GM19025 (cell line): ENCODE data around the gene PPM1J.
"Not testable (repeated sequence)": the region's sequence is repeated elsewhere in the genome, so short reads cannot be mapped to it uniquely, and the experiment has no call there.

Experiments
- ATAC-seq: cut with Tn5 transposase; IDR thresholded peaks from one replicate; pipeline ENCODE4 v1.9.1; 2021; ENCODE audit warnings: mild to moderate bottlenecking, low read depth, moderate library complexity; ENCODE audit not compliant: unreplicated experiment

PPM1J gene, protein sequence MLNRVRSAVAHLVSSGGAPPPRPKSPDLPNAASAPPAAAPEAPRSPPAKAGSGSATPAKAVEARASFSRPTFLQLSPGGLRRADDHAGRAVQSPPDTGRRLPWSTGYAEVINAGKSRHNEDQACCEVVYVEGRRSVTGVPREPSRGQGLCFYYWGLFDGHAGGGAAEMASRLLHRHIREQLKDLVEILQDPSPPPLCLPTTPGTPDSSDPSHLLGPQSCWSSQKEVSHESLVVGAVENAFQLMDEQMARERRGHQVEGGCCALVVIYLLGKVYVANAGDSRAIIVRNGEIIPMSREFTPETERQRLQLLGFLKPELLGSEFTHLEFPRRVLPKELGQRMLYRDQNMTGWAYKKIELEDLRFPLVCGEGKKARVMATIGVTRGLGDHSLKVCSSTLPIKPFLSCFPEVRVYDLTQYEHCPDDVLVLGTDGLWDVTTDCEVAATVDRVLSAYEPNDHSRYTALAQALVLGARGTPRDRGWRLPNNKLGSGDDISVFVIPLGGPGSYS

DNA sequence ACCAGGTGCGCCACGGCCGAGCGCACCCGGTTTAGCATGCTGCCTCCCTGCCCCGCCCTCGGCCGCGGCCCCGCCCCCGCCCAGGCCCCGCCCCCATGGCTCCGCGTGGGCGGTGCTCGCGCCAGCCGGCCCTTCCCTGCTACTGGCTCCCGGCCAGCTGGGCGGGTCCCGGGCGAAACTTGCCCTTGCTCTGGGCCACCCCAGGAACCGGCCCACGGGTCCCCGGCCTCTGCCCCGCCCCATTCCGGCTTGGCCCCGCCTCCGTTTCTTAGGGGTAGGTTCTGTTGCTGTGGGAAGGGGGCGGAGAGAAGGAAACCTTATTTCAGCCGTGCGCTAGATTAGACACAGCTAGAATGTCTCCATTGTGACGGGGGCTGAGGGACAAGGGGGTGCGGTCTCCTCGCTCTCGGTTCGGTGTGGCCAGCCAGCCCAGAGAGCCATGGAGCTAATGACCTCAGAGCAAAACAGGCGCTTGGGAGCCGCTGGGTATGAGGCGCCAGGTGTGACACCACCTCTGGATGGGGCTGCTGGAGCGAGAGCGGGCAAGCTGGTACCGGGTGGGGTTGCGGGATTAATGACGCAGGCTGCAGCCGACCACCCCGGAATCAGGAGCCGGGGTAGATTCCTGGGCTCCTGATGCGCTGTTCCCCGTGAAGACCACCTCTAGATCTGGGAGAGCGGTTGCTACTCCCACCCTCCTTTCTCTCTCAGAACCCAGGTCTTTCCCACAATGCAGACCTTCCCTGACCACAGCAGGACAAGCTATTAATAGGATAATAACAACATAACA is at the start of gene PPM1J:
PPM1J (minus strand) TSS at position 69 of the 790 bp plus-strand sequence; CDS start at position 38, 31 bp downstream.
- ATAC-seq, result peak; percentile 77

- ATAC-seq, result no peak
These were observed 47.7 kb upstream of the PPM1J start for GRCh38 chr1:112762541-112763500.

GRCh38 chr1:112761714-112762480 is 46.8 kb upstream of the PPM1J start:
- no peak for ATAC-seq

DNA sequence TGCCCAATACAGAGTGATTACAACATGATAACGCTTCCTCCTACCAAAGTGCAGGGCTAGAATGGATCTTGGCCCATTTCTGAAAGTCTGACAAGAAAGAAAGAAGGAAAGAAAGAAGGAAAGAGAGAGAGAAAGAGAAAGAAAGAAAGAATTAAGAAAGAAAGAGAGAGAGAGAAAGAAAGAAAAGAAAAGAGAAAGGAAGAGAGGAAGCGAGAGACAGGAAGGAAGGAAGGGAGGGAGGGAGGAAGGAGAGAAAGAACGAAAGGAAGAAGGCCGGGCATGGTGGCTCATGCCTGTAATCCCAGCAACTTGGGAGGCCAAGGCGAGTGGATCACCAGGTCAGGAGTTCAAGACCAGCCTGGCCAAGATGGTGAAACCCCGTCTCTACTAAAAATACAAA is 44.1 kb upstream of the PPM1J start:
- ATAC-seq, result no peak

DNA sequence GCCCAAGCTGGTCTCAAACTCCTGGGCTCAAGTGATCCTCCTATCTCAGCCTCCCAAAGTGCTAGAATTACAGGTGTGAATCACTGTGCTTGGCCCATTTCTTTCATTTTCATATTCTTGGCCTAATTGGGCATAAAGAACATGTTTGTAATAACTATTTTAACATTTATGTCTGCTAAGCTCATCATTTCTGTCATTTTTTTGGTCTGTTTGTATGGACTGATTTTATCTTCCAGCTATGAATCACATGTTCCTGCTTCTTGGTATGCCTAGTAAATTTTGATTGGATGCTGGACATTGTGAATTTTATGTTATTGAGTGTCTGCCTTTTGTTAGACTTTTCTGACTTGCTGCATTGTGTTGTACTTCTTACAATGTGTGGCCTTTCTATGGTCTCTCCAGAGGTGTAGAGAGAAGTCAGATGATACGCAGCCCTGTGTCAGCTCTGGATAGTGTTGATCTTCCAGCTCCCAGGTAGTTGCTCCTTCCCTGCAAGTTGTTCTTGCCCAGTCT is 39.0 kb upstream of the PPM1J start:
- ATAC-seq, result no peak

DNA sequence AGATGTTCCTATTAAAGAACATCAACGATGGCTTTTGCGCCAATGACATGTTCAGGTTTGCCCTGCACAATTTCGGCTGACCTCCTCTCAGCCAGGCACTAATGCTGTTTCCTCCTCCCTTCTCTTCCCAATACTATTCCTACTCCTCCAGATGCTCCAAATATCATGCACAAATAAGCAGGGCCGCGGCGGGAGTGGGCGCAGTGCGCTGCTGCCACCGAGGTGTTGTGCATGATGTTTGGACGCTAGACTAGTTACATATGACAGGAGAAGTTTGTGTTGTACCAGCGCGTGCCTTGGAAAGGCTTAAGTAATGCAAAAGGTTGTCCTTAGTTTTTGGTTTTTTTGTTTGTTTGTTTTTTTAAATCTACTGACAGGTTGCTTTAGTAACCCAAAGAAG is 33.3 kb upstream of the PPM1J start:
- ATAC-seq, result no peak

DNA sequence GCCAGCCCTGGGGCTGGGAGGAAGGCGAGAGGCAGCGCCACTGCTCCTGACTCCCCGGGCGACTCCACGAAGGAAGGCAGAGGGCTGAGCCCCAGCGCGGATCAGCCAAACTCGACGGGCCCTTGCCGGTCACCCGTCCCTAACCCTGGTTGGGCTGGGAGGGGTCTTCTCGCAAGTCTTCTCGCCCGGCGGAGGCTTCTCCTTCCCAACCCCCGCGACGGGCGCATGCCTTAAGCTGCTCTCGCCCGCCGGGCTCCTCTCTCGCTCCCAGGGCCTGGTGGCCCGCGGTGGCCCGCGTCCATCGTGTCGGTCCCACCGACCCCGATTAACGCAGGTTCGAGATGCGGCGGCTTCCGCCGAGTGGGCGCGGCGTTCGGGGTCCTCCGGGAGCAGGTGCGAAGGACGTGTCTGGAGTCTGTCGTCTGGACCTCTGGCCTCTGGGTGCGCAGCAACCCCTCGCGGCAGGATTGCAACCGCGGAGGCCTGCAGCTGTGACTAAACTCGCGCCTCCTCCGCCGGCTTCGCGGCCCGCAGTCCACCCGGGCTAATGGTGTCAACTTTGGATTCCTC is 29.0 kb upstream of the PPM1J start:
- no peak for ATAC-seq

DNA sequence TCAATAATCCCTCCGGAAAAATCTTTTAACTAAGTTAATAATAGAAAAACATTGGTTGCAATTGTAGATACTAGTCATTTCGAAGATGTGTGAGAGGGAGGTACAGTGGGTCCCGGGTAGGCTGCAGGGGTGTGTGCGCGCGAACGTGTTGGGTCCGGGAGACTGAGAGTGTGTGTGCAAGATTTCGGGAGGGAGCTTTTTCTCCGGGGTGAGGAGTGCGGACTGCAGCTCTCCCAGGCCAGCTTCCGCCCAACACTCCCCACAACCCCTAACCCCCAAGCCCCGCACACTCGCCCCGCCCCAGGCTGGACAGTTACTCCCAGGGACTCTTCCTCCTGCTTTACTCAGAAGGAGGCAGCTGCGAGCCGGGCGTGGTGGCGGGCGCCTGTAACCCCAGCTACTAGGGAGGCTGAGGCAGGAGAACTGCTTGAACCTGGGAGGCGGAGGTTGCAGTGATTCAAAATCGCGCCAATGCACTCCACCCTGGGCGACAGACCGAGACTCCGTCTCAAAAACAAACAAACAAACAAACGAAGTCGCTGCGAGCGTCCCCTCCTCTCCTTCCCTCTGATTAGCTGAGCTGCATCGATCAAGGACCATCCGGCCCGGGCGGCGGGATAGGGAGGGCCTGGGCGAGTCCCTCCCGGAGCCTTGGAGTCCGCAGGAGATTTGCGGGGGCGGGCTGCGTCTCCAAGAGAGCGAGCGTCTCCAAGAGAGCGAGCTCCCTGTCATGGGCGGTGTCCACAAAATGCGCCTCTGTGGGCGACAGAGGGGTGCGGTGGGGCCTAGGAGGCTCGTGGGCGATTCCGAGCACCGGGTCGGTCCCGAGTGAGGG is 28.3 kb upstream of the PPM1J start:
- no peak for ATAC-seq

- ATAC-seq, result no peak
These were observed 22.4 kb upstream of the PPM1J start for GRCh38 chr1:112737573-112737972.

GRCh38 chr1:112735752-112736151 is 20.6 kb upstream of the PPM1J start:
- no peak for ATAC-seq

DNA sequence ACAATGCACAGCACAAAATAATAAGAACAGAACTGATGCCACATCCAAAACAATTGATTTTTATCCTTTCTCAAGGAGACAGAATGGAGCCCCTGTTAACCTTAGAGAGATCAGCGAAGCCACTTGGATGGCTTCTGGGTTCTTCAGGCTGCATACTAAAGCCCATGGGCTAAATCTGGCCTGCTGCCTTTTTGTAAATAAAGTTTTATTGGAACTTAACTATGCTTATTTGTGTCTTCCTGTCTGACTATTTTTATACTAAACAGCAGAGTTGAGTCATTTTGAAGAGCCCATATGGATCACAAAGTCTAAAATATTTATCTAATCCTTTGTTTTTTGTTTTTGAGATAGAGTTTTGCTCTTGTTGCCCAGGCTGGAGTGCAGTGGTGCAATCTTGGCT is 16.3 kb upstream of the PPM1J start:
- ATAC-seq, result no peak

DNA sequence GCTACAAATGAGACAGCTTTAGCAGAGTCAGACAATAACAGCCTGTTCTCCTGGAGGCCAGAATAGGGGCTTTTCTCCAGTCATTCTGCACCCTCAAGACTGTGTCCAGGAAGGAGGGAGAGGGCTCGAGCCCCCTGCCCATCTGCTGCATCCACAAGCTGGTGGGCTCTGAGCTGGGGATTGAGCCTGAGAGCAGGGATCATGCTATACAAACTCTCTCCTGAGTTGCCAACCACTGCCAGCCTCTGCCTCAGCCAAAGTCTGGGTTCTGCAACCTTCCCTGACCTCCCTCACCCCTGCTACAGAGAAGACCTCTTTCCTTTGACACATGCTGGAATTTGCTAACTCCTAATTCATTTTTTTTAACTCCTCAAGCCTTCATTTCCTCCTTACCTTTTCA is 14.8 kb upstream of the PPM1J start:
- no peak for ATAC-seq

- ATAC-seq, result not testable (repeated sequence)
These were observed 13.9 kb upstream of the PPM1J start for GRCh38 chr1:112729011-112729410.

DNA sequence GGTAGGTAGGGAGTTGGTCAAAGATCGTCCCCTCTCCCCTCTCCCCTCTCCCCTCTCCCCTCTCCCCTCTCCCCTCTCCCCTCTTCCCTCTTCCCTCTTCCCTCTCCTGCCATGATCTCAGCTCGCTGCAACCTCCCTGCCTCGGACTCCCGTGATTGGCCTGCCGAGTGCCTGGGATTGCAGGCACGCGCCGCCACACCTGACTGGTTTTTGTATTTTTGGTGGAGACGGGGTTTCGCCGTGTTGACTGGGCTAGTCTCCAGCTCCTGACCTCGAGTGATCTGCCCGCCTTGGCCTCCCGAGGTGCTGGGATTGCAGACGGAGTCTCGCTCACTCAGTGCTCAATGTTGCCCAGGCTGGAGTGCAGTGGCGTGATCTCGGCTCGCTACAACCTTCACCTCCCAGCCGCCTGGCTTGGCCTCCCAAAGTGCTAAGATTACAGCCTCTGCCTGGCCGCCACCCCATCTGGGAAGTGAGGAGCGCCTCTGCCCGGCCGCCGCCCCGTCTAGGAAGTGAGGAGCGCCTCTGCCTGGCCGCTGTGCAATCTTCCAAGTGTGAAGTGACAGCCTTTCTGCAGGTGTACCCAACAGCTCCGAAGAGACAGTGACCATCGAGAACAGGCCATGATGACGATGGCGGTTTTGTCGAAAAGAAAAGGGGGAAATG is 13.3 kb upstream of the PPM1J start:
- ATAC-seq, result not testable (repeated sequence)

- ATAC-seq, result no peak
These were observed 12.6 kb upstream of the PPM1J start for GRCh38 chr1:112727716-112728115.

- ATAC-seq, result not testable (repeated sequence)
These were observed 9.1 kb upstream of the PPM1J start for GRCh38 chr1:112724240-112724639.

DNA sequence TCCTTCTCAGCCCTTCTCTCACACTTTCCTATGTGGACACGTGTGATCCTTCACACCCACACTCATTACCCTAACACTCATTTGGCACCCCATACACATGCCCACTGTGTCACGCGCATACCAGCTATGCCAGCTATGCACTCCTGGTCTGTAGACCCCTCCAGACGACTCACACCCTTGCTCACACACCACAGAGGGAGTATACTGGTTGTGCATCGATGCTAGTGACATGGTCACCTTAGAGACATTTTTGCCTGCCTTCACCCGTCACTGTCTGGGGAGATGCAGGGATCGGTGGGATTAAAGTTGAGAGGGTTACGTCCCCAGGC is 8.3 kb upstream of the PPM1J start:
- no peak for ATAC-seq
